OCI-LY7 (cell line): ENCODE measurements around the gene ITM2B. TPM values are rescaled to one million over a fixed set of nuclear protein-coding genes. Genes with fewer than 3 reads are reported as not detected.

Experiments used
- BruUV-seq: library from RNA; stranded (reverse); fragments of 400-500 nt; replicated peaks from 2 replicates; lab custom pipeline; 2021; lab: Mats Ljungman, UMichigan
- CTCF ChIA-PET: fragments of 300-600 bp; sonication (Branson Sonifier 250); formaldehyde crosslinking; loops from one replicate; lab custom pipeline; 2022; ENCODE audit warnings: antibody characterized with exemption; ENCODE audit not compliant: unreplicated experiment; lab: Charles Lee
- POLR2A ChIA-PET: fragments of 300-600 bp; sonication (Branson Sonifier 250); formaldehyde crosslinking; loops from one replicate; lab custom pipeline; 2022; ENCODE audit warnings: antibody characterized with exemption; lab: Charles Lee
- DNase-seq: peaks from one replicate; pipeline ENCODE4 v3.0.0-alpha.2; 2015; ENCODE audit warnings: low spot score
- H2AFZ ChIP-seq: fragments of 200-600 bp; sonication (generic), shearing (Covaris generic); 2 replicates; pipeline ENCODE4 v1.6.1; 2014; ENCODE audit warnings: mild to moderate bottlenecking, antibody characterized with exemption, low read length, moderate library complexity
- H3K27ac ChIP-seq: fragments of 200-600 bp; sonication (generic); 2 replicates; pipeline ENCODE4 v1.5.1; 2014; ENCODE audit warnings: mixed run types, low read depth, mild to moderate bottlenecking, moderate library complexity, low read length, inconsistent platforms; ENCODE audit not compliant: poor library complexity, severe bottlenecking
- H3K36me3 ChIP-seq: fragments of 200-600 bp; sonication (generic); 2 replicates; pipeline ENCODE4 v1.6.1; 2014; ENCODE audit warnings: mild to moderate bottlenecking, antibody characterized with exemption, low read length, moderate library complexity, mixed read lengths; ENCODE audit not compliant: insufficient read depth
- H3K4me1 ChIP-seq: fragments of 200-600 bp; sonication (generic); 2 replicates; pipeline ENCODE4 v1.5.1; 2014; ENCODE audit warnings: mild to moderate bottlenecking, low read length; ENCODE audit not compliant: insufficient read depth, poor library complexity, severe bottlenecking
- H3K4me2 ChIP-seq: fragments of 200-600 bp; sonication (generic); 2 replicates; pipeline ENCODE4 v1.6.1; 2014; ENCODE audit warnings: mild to moderate bottlenecking, low read length
- H3K4me3 ChIP-seq: fragments of 200-600 bp; sonication (generic); 2 replicates; pipeline ENCODE4 v1.5.1; 2014; ENCODE audit warnings: mild to moderate bottlenecking, low read depth, low read length; ENCODE audit not compliant: poor library complexity, severe bottlenecking
- H3K79me2 ChIP-seq: fragments of 200-600 bp; sonication (generic); 2 replicates; pipeline ENCODE4 v1.6.1; 2016; ENCODE audit warnings: low read depth, mild to moderate bottlenecking, low read length, moderate library complexity, mixed read lengths; ENCODE audit not compliant: insufficient read depth
- H3K9me2 ChIP-seq: fragments of 200-600 bp; sonication (generic); 2 replicates; pipeline ENCODE4 v1.6.1; 2016; ENCODE audit warnings: mild to moderate bottlenecking, low read length, mixed read lengths; ENCODE audit not compliant: insufficient read depth
- H3K9me3 ChIP-seq: fragments of 200-600 bp; sonication (generic); 2 replicates; pipeline ENCODE4 v1.6.1; 2014; ENCODE audit warnings: mild to moderate bottlenecking, mixed run types, low read length, mixed read lengths
- H4K20me1 ChIP-seq: fragments of 200-600 bp; sonication (generic); 2 replicates; pipeline ENCODE4 v1.6.1; 2014; ENCODE audit warnings: mild to moderate bottlenecking, antibody characterized with exemption, low read length, moderate library complexity, mixed read lengths; ENCODE audit not compliant: insufficient read depth
- CTCF ChIP-seq: fragments of 200-600 bp; sonication (generic); conservative IDR thresholded peaks from 2 replicates; pipeline ENCODE4 v1.5.1; 2014; ENCODE audit warnings: mild to moderate bottlenecking, antibody characterized with exemption, low read length, moderate library complexity, mixed read lengths
- EZH2phosphoT487 ChIP-seq: fragments of 200-600 bp; sonication (generic); IDR thresholded peaks from 2 replicates; pipeline ENCODE4 v1.6.1; 2018; ENCODE audit warnings: low read depth, borderline replicate concordance, mild to moderate bottlenecking, mixed run types, antibody characterized with exemption, low read length, moderate library complexity, mixed read lengths
- intact Hi-C: fragments of 100-400 bp; cut with micrococcal nuclease; formaldehyde crosslinking; loops from one replicate; pipeline ENCODE4 v1.10.0; 2022; ENCODE audit not compliant: unreplicated experiment
- total RNA-seq, 2 experiments: library from RNA; depleted of rRNA in 1 of 2; stranded (reverse); fragments of >200 nt in 1 of 2; shearing (Covaris generic) in 1 of 2; gene quantifications; 2 replicates each; pipeline ENCODE4 v1.2.3, GENCODE V29; 2014 to 2022

The ITM2B gene
- total RNA-seq, 2 experiments from 2014 or later: 14.7 to 43.3 TPM

GRCh38 chr13:48234566-48235340 lies 1.7 kb downstream of the ITM2B start:
- Histone ChIP-seq H3K4me1 (peaks cover 31% of the 10 kb centered on the region), H2AFZ (no peak overlapping the region; the same call in 1 of the 2 replicates), H3K4me3 (peak overlapping the region; percentile 76), H3K36me3 (peaks cover 6% of the 10 kb centered on the region; the same call in 1 of the 2 replicates), H3K27ac (no peak overlapping the region), H3K4me2 (peak overlapping the region; percentile 94), H3K9me3 (no peaks in the 10 kb centered on the region), H3K9me2 (no peaks in the 10 kb centered on the region), H3K79me2 (peaks cover 26% of the 10 kb centered on the region; the same call in 1 of the 2 replicates), H4K20me1 (peaks cover 15% of the 10 kb centered on the region; the same call in 1 of the 2 replicates)
- BruUV-seq: TSS peak; percentile 51
- intact Hi-C loops: loop anchor here (2.0 kb wide), 1 partner anchor 70 kb away; no protein-coding TSS in a partner anchor
- peak; percentile 19 for DNase-seq
- CTCF ChIA-PET: no interaction called here
- POLR2A ChIA-PET: interaction anchor here (0.6 to 1.4 kb wide), 5 partner anchors 12 to 297 kb away, joined by 3 to 6 read pairs (median 4); partner anchors contain the start of gene NUDT15
- TF ChIP-seq EZH2phosphoT487: no peak
- no peak for TF ChIP-seq CTCF

GRCh38 chr13:48235341-48236135 lies 2.5 kb downstream of the ITM2B start:
- no peak overlapping the region; the same call in 1 of the 2 replicates for H2AFZ ChIP-seq
- H3K4me2 ChIP-seq: peak overlapping the region; percentile 94
- POLR2A ChIA-PET: interaction anchor here (1.0 to 1.4 kb wide), 4 partner anchors 12 to 297 kb away, joined by 3 to 6 read pairs (median 4); partner anchors contain the start of gene NUDT15
- H3K9me2 ChIP-seq: no peaks in the 10 kb centered on the region
- no TSS peak for BruUV-seq
- H3K4me1 ChIP-seq: peaks cover 31% of the 10 kb centered on the region
- peaks cover 6% of the 10 kb centered on the region; the same call in 1 of the 2 replicates for H3K36me3 ChIP-seq
- peak overlapping the region; percentile 56 for H3K4me3 ChIP-seq
- no peak for DNase-seq
- CTCF ChIA-PET: no interaction called here
- H4K20me1 ChIP-seq: peaks cover 15% of the 10 kb centered on the region; the same call in 1 of the 2 replicates
- intact Hi-C loops: loop anchor here (2.0 kb wide), 1 partner anchor 69 kb away; no protein-coding TSS in a partner anchor
- no peak overlapping the region for H3K27ac ChIP-seq
- TF ChIP-seq CTCF: no peak
- no peak for TF ChIP-seq EZH2phosphoT487
- peaks cover 26% of the 10 kb centered on the region; the same call in 1 of the 2 replicates for H3K79me2 ChIP-seq
- H3K9me3 ChIP-seq: no peaks in the 10 kb centered on the region
